Ovary (tissue), 3 donors: ENCODE data around the gene USP48.

Source experiments
- CTCF ChIP-seq, 3 donors: fragments of 450-650 bp in 2 of 3; fragments of 200-600 bp in 1 of 3; IDR thresholded peaks; one replicate each; pipeline versions ENCODE4 v1.5.1 to v1.8.0; 2016 to 2022; ENCODE audit warnings: antibody characterized with exemption in 3 of 3, mild to moderate bottlenecking in 1 of 3
- EP300 ChIP-seq: sonication (generic); formaldehyde crosslinking; IDR thresholded peaks from one replicate; pipeline ENCODE4 v1.6.1; 2017; ENCODE audit warnings: antibody characterized with exemption
- POLR2A ChIP-seq: fragments of 450-650 bp; IDR thresholded peaks from one replicate; pipeline ENCODE4 v1.6.1; 2017; ENCODE audit warnings: antibody characterized with exemption, mild to moderate bottlenecking, moderate library complexity
- donor health status: DM: no; HTN: no; CAD: no.

DNA sequence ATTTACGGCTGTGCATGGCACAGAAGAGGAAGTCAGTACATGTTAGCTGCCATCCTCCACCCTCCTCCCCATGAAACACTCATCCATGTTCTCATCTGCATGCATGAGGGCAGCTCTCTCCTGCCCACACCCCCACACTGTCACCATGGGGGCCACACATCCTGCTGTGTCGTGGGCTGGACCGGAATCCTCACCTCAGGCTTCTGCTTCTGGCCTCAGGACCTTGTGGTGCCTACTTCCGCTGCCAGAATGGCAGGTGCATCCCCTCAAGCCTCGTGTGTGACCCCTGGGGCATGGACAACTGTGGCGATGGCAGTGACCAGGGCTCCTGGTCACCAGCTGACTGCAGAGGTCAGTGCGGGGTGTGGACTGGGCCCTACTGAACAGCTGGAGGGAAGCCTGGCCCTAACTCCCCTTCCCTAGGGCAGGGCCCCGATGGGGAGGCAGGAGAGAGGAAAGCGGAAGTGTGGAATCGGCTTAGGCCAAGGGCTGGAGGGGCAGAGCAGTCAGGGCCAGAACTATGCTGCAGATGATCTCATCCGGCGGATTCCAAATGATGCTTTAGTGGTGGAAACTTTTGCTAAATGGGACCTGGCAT, 32.9 kb upstream of the USP48 start:
- TF ChIP-seq EP300 (no peak), POLR2A (no peak), CTCF (IDR thresholded peaks at IDR 0.05) (no peak)
